Mesenchymal stem cell (in vitro differentiated cells and primary cell): ENCODE data around the gene NLRP5.

Experiments
- DNase-seq: peaks from one replicate; pipeline ENCODE4 v3.0.0-alpha.2; 2013
- H2AFZ ChIP-seq: one replicate; pipeline ENCODE4 v1.6.1; 2013; ENCODE audit warnings: low read depth, mild to moderate bottlenecking, control low read depth, inconsistent platforms, low read length, moderate library complexity
- H2AK5ac ChIP-seq: 2 replicates; pipeline ENCODE4 v1.6.1; 2013; ENCODE audit warnings: low read length, moderate library complexity, mild to moderate bottlenecking, inconsistent platforms; ENCODE audit not compliant: severe bottlenecking
- H2BK120ac ChIP-seq: one replicate; pipeline ENCODE4 v1.6.1; 2013; ENCODE audit warnings: low read depth, mild to moderate bottlenecking, inconsistent platforms, low read length, moderate library complexity
- H2BK12ac ChIP-seq, 2 experiments: one replicate each; pipeline ENCODE4 v1.6.1; 2013; ENCODE audit warnings: inconsistent platforms in 2 of 2, low read length in 2 of 2, mild to moderate bottlenecking in 2 of 2, moderate library complexity in 2 of 2, control low read depth in 1 of 2
- H2BK15ac ChIP-seq: one replicate; pipeline ENCODE4 v1.6.1; 2013; ENCODE audit warnings: mild to moderate bottlenecking, low read depth, inconsistent platforms; ENCODE audit not compliant: poor library complexity, severe bottlenecking
- H2BK5ac ChIP-seq: 2 replicates; pipeline ENCODE4 v1.6.1; 2013; ENCODE audit warnings: low read depth, mild to moderate bottlenecking, low read length, control low read depth, inconsistent platforms; ENCODE audit not compliant: poor library complexity, severe bottlenecking
- H3K14ac ChIP-seq, 2 experiments: one replicate each; pipeline ENCODE4 v1.6.1; 2013; ENCODE audit warnings: inconsistent platforms in 2 of 2, low read length in 2 of 2, control low read depth in 1 of 2, mild to moderate bottlenecking in 1 of 2, moderate library complexity in 1 of 2
- H3K18ac ChIP-seq, 2 experiments: one replicate each; pipeline ENCODE4 v1.6.1; 2013; ENCODE audit warnings: inconsistent platforms in 2 of 2, low read length in 2 of 2, control low read depth in 1 of 2, low read depth in 1 of 2, mild to moderate bottlenecking in 1 of 2
- H3K23ac ChIP-seq, 2 experiments: one replicate each; pipeline ENCODE4 v1.6.1; 2013; ENCODE audit warnings: inconsistent platforms in 2 of 2, low read length in 2 of 2, mild to moderate bottlenecking in 2 of 2, moderate library complexity in 2 of 2, control low read depth in 1 of 2
- H3K27ac ChIP-seq: 2 replicates; pipeline ENCODE4 v1.5.1; 2013; ENCODE audit warnings: mild to moderate bottlenecking, moderate library complexity, low read length, control low read depth, inconsistent platforms; ENCODE audit not compliant: poor library complexity, severe bottlenecking
- H3K27me3 ChIP-seq, 2 experiments: 2 replicates each; pipeline versions ENCODE4 v1.6.1 to v1.7.0; 2013; ENCODE audit warnings: low read length in 2 of 2, mild to moderate bottlenecking in 2 of 2, moderate library complexity in 2 of 2, control low read depth in 1 of 2, inconsistent platforms in 1 of 2; ENCODE audit not compliant: control insufficient read depth in 1 of 2, insufficient read depth in 1 of 2
- H3K36me3 ChIP-seq, 2 experiments: 2 replicates each; pipeline versions ENCODE4 v1.6.1 to v1.7.0; 2013; ENCODE audit warnings: low read length in 2 of 2, control low read depth in 1 of 2, inconsistent platforms in 1 of 2, low read depth in 1 of 2, mild to moderate bottlenecking in 1 of 2; ENCODE audit not compliant: insufficient read depth in 2 of 2, control insufficient read depth in 1 of 2
- H3K4ac ChIP-seq, 2 experiments: one replicate each; pipeline ENCODE4 v1.6.1; 2013; ENCODE audit warnings: inconsistent platforms in 2 of 2, low read length in 2 of 2, mild to moderate bottlenecking in 2 of 2, moderate library complexity in 2 of 2, control low read depth in 1 of 2, low read depth in 1 of 2
- H3K4me1 ChIP-seq: 2 replicates; pipeline ENCODE4 v1.6.1; 2013; ENCODE audit warnings: low read depth, low read length, control low read depth; ENCODE audit not compliant: control insufficient read depth, insufficient read depth
- H3K4me2 ChIP-seq: 2 replicates; pipeline ENCODE4 v1.6.1; 2013; ENCODE audit warnings: low read length, mild to moderate bottlenecking, inconsistent platforms; ENCODE audit not compliant: poor library complexity, severe bottlenecking
- H3K4me3 ChIP-seq, 2 experiments: 2 replicates each; pipeline versions ENCODE4 v1.5.1 to v1.7.0; 2013; ENCODE audit warnings: low read length in 2 of 2, mild to moderate bottlenecking in 2 of 2, control low read depth in 1 of 2, low read depth in 1 of 2; ENCODE audit not compliant: insufficient read depth in 1 of 2
- H3K79me1 ChIP-seq: replicated peaks from 2 replicates; pipeline ENCODE4 v1.6.1; 2013; ENCODE audit warnings: mild to moderate bottlenecking, control low read depth, low read length, inconsistent platforms; ENCODE audit not compliant: poor library complexity, severe bottlenecking
- H3K9ac ChIP-seq: 2 replicates; pipeline ENCODE4 v1.7.0; 2013; ENCODE audit warnings: mild to moderate bottlenecking, low read length, moderate library complexity
- H3K9me3 ChIP-seq: 2 replicates; pipeline ENCODE4 v1.7.0; 2013; ENCODE audit warnings: mild to moderate bottlenecking, low read length; ENCODE audit not compliant: control insufficient read depth
- H4K8ac ChIP-seq: one replicate; pipeline ENCODE4 v1.6.1; 2013; ENCODE audit warnings: inconsistent platforms, mild to moderate bottlenecking, low read length, moderate library complexity
- H4K91ac ChIP-seq: one replicate; pipeline ENCODE4 v1.6.1; 2013; ENCODE audit warnings: mild to moderate bottlenecking, low read length, inconsistent platforms
- WGBS: methylation state at CpG from one replicate; pipeline ENCODE4 v1.1.7; 2013; ENCODE audit warnings: mixed read lengths; 5-methylcytosine and 5-hydroxymethylcytosine counted together

NLRP5 gene

DNA sequence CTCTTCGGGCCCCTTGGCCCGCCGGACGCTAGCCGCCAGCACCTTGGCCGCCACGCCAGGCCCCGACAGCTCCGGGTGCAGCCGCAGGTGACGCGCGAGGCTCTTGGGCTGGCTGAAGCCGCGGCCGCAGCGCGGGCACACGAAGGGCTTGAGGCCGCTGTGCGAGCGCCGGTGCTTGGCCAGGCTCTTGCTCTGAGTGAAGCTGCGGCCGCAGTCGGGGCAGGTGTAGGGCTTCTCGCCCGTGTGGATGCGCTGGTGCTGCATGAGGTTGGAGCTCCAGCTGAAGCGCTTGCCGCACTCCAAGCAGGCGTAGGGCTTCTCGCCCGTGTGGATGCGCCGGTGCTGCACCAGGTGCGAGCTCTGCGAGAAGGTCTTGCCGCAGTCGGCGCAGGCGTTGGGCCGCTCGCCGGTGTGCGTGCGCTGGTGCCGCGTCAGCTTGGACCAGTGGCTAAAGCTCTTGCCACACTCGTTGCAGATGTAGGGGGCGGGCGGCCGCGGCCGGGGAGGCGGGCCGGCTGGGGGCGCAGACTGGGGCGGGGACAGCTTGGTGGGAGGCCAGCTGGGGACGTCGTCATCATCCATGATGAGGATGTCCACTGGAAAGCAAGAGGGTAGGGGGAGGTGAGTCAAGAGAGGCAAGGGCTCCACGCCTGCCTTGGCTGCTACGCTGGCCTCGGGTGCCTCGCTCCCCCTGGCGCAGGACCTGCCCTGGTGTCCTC is 102.1 kb downstream of the NLRP5 start:
- WGBS: 97% methylated on average over 63 of the region's 66 CpGs
- no peaks in the 10 kb centered on the region for H3K9me3 ChIP-seq
- H2AK5ac ChIP-seq: no peak overlapping the region
- H3K14ac ChIP-seq: no peak overlapping the region
- no peak overlapping the region for H3K9ac ChIP-seq
- no peak overlapping the region for H3K4ac ChIP-seq
- H3K4me3 ChIP-seq: no peak overlapping the region
- H4K91ac ChIP-seq: no peak overlapping the region
- no peak for DNase-seq
- no peak overlapping the region for H2BK5ac ChIP-seq
- peaks cover 59% of the 10 kb centered on the region for H3K79me1 ChIP-seq
- no peak overlapping the region for H2BK120ac ChIP-seq
- H3K36me3 ChIP-seq: peaks cover 13 to 73% of the 10 kb centered on the region in 2 experiments
- H3K27ac ChIP-seq: no peak overlapping the region
- no peak overlapping the region for H3K18ac ChIP-seq
- no peak overlapping the region for H3K23ac ChIP-seq
- no peaks in the 10 kb centered on the region for H3K27me3 ChIP-seq
- no peak overlapping the region for H3K4me2 ChIP-seq
- no peak overlapping the region for H2BK15ac ChIP-seq
- H2BK12ac ChIP-seq: no peak overlapping the region
- no peak overlapping the region for H4K8ac ChIP-seq
- no peak overlapping the region for H2AFZ ChIP-seq
- H3K4me1 ChIP-seq: peaks cover 24% of the 10 kb centered on the region

DNA sequence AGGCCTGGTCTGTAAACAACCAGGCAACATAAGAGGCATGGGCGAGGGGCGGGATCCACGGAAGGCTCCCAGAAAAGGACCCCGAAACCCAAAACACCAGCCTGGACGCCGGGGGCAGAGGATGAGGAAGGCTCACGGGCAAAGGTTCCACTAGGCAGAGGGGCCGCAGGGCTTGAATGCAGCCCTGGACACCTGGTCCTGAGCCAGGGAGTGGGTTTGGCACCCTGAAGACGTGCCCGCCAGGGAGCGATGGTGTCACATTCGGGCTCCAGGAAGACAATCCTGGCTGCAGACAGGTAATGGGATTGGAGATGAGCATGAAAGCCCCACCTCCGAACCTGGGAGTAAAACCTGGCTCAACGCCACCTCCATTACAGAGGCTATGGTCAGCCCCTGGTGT is 102.8 kb downstream of the NLRP5 start:
- Histone ChIP-seq H2BK120ac (no peak overlapping the region), H2BK12ac (no peak overlapping the region), H3K23ac (no peak overlapping the region), H4K8ac (no peak overlapping the region), H3K27me3 (no peaks in the 10 kb centered on the region), H3K4ac (no peak overlapping the region), H3K27ac (no peak overlapping the region), H2AFZ (no peak overlapping the region), H3K9me3 (no peaks in the 10 kb centered on the region), H3K4me3 (no peak overlapping the region), H3K4me1 (peaks cover 24% of the 10 kb centered on the region), H3K14ac (no peak overlapping the region), H4K91ac (no peak overlapping the region), H2BK15ac (no peak overlapping the region), H3K18ac (no peak overlapping the region), H2AK5ac (no peak overlapping the region), H3K36me3 (peaks cover 16 to 73% of the 10 kb centered on the region in 2 experiments), H3K4me2 (no peak overlapping the region), H3K79me1 (peaks cover 60% of the 10 kb centered on the region), H2BK5ac (no peak overlapping the region), H3K9ac (no peak overlapping the region)
- DNase-seq: no peak
- 96% methylated on average over 14 of the region's 14 CpGs for WGBS

DNA sequence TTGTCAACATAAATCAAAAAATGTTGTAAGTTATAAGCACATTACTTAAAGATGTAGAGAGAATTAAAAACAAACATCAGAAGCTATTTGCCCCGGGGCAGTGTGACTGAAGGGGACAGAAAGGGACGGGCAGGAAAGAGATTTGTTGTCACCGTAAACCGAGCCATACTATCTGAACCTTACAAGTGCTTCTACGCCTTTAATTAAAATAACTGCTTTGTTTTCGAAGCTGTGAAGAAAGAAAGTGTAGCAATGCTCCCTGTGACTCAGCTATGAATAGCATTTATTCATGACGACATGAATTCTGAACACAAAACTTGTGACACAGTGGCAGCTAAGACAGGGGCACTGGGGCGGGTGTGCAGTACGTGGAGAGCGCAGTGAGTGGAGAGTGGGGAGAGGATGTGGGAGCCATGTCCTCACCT is 104.5 kb downstream of the NLRP5 start:
- no peak overlapping the region for H3K14ac ChIP-seq
- no peak overlapping the region for H4K8ac ChIP-seq
- peaks cover 51% of the 10 kb centered on the region for H3K79me1 ChIP-seq
- 94% methylated on average over 8 of the region's 10 CpGs for WGBS
- peak; percentile 34 for DNase-seq
- H3K4me2 ChIP-seq: no peak overlapping the region
- no peak overlapping the region for H2BK5ac ChIP-seq
- no peaks in the 10 kb centered on the region for H3K9me3 ChIP-seq
- no peak overlapping the region for H2AFZ ChIP-seq
- no peak overlapping the region for H2BK120ac ChIP-seq
- no peaks in the 10 kb centered on the region for H3K27me3 ChIP-seq
- H2BK15ac ChIP-seq: no peak overlapping the region
- H3K18ac ChIP-seq: no peak overlapping the region
- H3K27ac ChIP-seq: no peak overlapping the region
- H4K91ac ChIP-seq: no peak overlapping the region
- H3K4me3 ChIP-seq: no peak overlapping the region
- H3K4me1 ChIP-seq: peaks cover 15% of the 10 kb centered on the region
- H3K9ac ChIP-seq: peak overlapping the region; percentile 59
- H2BK12ac ChIP-seq: no peak overlapping the region
- no peak overlapping the region for H3K4ac ChIP-seq
- H2AK5ac ChIP-seq: no peak overlapping the region
- peaks cover 27 to 73% of the 10 kb centered on the region in 2 experiments for H3K36me3 ChIP-seq
- H3K23ac ChIP-seq: no peak overlapping the region

DNA sequence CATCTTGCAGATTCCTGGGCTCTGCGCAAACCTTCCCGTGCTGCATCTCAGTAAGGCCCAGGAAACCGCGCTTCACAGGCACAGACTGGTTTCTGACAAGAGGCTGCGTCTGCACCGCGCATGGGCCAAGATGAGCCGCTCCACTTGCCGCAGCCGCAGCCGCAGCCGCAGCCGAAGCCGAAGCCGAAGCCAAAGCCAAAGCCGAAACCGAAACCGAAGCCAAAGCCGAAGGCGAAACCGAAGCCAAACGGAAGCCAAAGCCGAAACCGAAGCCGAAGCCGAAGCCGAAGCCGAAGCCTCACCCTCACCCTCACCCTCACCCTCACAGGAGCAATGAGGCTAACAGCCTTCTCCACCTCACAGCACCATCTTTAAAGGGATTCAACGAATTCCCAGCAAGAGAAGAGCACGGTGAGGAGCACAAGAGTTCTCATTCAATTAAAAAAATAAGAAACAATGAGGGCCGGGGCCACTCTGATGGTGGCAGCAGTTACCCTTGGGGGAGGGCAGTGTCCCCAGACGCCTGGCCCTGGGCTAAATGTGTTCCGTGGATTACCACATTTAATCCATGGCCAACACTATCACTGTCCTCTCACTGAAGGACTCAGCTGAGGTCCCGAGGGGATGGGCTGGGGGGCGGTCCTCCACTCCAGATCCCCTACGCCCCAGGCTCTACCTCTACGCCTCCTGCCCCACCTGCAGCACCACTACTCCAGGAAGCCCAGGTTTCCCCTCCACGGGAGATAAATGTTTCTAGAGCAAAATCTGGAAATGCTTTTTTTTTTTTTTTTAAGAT is 105.4 kb downstream of the NLRP5 start:
- Histone ChIP-seq H3K23ac (no peak overlapping the region), H3K9ac (peak overlapping the region; percentile 59), H2BK5ac (no peak overlapping the region), H3K9me3 (no peaks in the 10 kb centered on the region), H3K4ac (no peak overlapping the region), H3K27ac (no peak overlapping the region), H2BK12ac (no peak overlapping the region), H3K4me3 (no peak overlapping the region), H3K4me1 (peaks cover 14% of the 10 kb centered on the region), H2BK120ac (no peak overlapping the region), H4K91ac (no peak overlapping the region), H3K27me3 (no peaks in the 10 kb centered on the region), H3K79me1 (peaks cover 46% of the 10 kb centered on the region), H2BK15ac (no peak overlapping the region), H2AK5ac (no peak overlapping the region), H3K14ac (no peak overlapping the region), H4K8ac (no peak overlapping the region), H3K4me2 (no peak overlapping the region), H2AFZ (no peak overlapping the region), H3K18ac (no peak overlapping the region), H3K36me3 (peaks cover 27 to 69% of the 10 kb centered on the region in 2 experiments)
- WGBS: 94% methylated on average over 36 of the region's 38 CpGs
- DNase-seq: no peak
